22Rv1 (cell line): ENCODE measurements around the gene DCUN1D3.

ENCODE experiments used
- CTCF ChIP-seq: fragments of 450-650 bp; IDR thresholded peaks from 2 replicates; pipeline ENCODE4 v1.5.1; 2017; ENCODE audit warnings: mild to moderate bottlenecking
- ZFX ChIP-seq: fragments of 450-650 bp; IDR thresholded peaks from 2 replicates; pipeline ENCODE4 v1.6.1; 2017; ENCODE audit warnings: antibody characterized with exemption, borderline replicate concordance

GRCh38 chr16:20873331-20873730 is 26.8 kb downstream of the DCUN1D3 start:
- TF ChIP-seq CTCF: no peak
- TF ChIP-seq ZFX: no peak
